Heart left ventricle (tissue), 16 donors: ENCODE measurements around the gene BRSK2. TPM values are rescaled to one million over a fixed set of nuclear protein-coding genes. Genes with fewer than 3 reads are reported as not detected.

Experiments
- ATAC-seq, 4 donors: fragments of 200-7000 bp; cut with Tn5 transposase; one replicate each; pipeline ENCODE4 v1.9.1; 2020 to 2022; ENCODE audit warnings: moderate library complexity in 4 of 4, mild to moderate bottlenecking in 3 of 4, moderate number of reproducible peaks in 1 of 4
- DNase-seq, 5 donors: peaks; one replicate each; pipeline ENCODE4 v3.0.0-alpha.2; 2020
- H3K27ac ChIP-seq, 12 donors: fragments of 200-600 bp; sonication (generic) in 4 of 12; one replicate each; pipeline versions ENCODE4 v1.5.0 to v1.8.0; 2016 to 2022; ENCODE audit warnings: mild to moderate bottlenecking in 2 of 12
- H3K27me3 ChIP-seq, 9 donors: fragments of 200-600 bp; sonication (generic) in 2 of 9; one replicate each; pipeline versions ENCODE4 v1.5.1 to v1.8.0; 2016 to 2022; ENCODE audit warnings: mild to moderate bottlenecking in 3 of 9
- H3K36me3 ChIP-seq, 9 donors: fragments of 200-600 bp; sonication (generic) in 2 of 9; one replicate each; pipeline versions ENCODE4 v1.5.0 to v1.8.0; 2018 to 2022; ENCODE audit warnings: mild to moderate bottlenecking in 2 of 9
- H3K4me1 ChIP-seq, 12 donors: fragments of 200-600 bp; sonication (generic) in 4 of 12; one replicate each; pipeline versions ENCODE4 v1.5.0 to v1.8.0; 2016 to 2022; ENCODE audit warnings: mild to moderate bottlenecking in 3 of 12
- H3K4me3 ChIP-seq, 12 donors: fragments of 200-600 bp; sonication (generic) in 4 of 12; one replicate each; pipeline versions ENCODE4 v1.5.0 to v1.8.0; 2017 to 2022; ENCODE audit warnings: mild to moderate bottlenecking in 9 of 12, moderate library complexity in 4 of 12
- H3K9me3 ChIP-seq, 12 donors: fragments of 200-600 bp; sonication (generic) in 4 of 12; one replicate each; pipeline versions ENCODE4 v1.5.0 to v1.8.0; 2016 to 2022; ENCODE audit warnings: mild to moderate bottlenecking in 1 of 12
- CTCF ChIP-seq, 12 donors: fragments of 200-600 bp; sonication (generic) in 4 of 12; IDR thresholded peaks; one replicate each; pipeline versions ENCODE4 v1.5.0 to v1.8.0; 2018 to 2022; ENCODE audit warnings: antibody characterized with exemption in 12 of 12, mild to moderate bottlenecking in 5 of 12
- POLR2A ChIP-seq, 2 donors: fragments of 450-650 bp; IDR thresholded peaks; one replicate each; pipeline ENCODE4 v1.6.1; 2017; ENCODE audit warnings: antibody characterized with exemption in 2 of 2, mild to moderate bottlenecking in 2 of 2, moderate library complexity in 2 of 2
- WGBS, 4 donors: extraction: QIAGEN DNeasy Blood & Tissue Kit in 2 of 4; methylation state at CpG; one replicate each; pipeline versions ENCODE4 v1.1.5 to v1.1.7; 2013 to 2018; 5-methylcytosine and 5-hydroxymethylcytosine counted together
- intact Hi-C, 10 donors: fragments of 100-400 bp; cut with DNase I; formaldehyde crosslinking; loops; one replicate each; pipeline versions ENCODE4 v1.11.1 to v1.14.2; 2022
- polyA plus RNA-seq, 2 donors: library from polyadenylated mRNA; stranded (reverse); fragments of 200-250 nt; gene quantifications; one replicate each; pipeline ENCODE4 v1.2.3, GENCODE V29; 2013
- total RNA-seq, 9 donors: library from RNA; depleted of rRNA in 2 of 9; stranded (reverse); fragments of >200 nt in 2 of 9; fragmentation: NEBNext Ultra II Directional in 3 of 9; extraction: Animal tissue kit (Norgen Biotek cat#: 25700) in 3 of 9; gene quantifications; one replicate each; pipeline versions ENCODE4 v1.1.0 to v1.2.4, GENCODE V29; 2016 to 2023
- donor health status: ischemic (EF 13 %, LVEDD 7.1; RV severe dilation, severe dysfunction).
- donor health status: healthy with polysubstance abuse.
- donor health status: DM: no; HTN: yes; CAD: no.
- donor health status: DM: no; HTN: no; CAD: no.
- donor health status: ischemic (EF 25% LVEDD 6.9; RV normal size, moderate dysfunction).
- donor health status: ischemic (EF 25% LVEDD 5.7; RV mildly dilated, moderate dysfunction).
- donor health status: healthy.
- donor health status: DM: yes; HTN: yes; CAD: no.
- donor health status: ischemic (EF 35%, LVEDD 5.7; RV mildly dilated, moderate dysfunction).
- donor health status: nonischemic (EF 11% LVEDD 7.7; RV severe dilation, severe dysfunction).
- donor health status: DM: yes; HTN: yes; CAD: no.
- donor health status: PGD.
- donor health status: ischemic (EF 29% LVEDD 5.4; RV normal size, mild dysfunction).
- donor health status: nonischemic (EF 23%, LVEDD 6.1; RV moderate dilation, normal function).

Gene BRSK2
- total and polyA plus RNA-seq, 11 donors = 0.16 to 1.3 (median 0.61) TPM; not detected in 1

- ATAC-seq (no peak), DNase-seq (peak in 1 of 5 donors; percentile 60)
- TF ChIP-seq CTCF (IDR thresholded peaks at IDR 0.05) (no peak), POLR2A (IDR thresholded peaks at IDR 0.05) (no peak)
- H3K9me3 ChIP-seq = no peaks in the 10 kb centered on the region
- intact Hi-C loops = no loop called here
- peaks cover 0 to 6% (median 0%) of the 10 kb centered on the region in 9 donors for H3K27me3 ChIP-seq
- no peak overlapping the region for H3K27ac ChIP-seq
- H3K4me1 ChIP-seq = no peaks in the 10 kb centered on the region
- 56 to 78% (median 65%) methylated on average over 13 to 25 of the region's 25 CpGs for WGBS, 4 donors
- no peak overlapping the region for H3K4me3 ChIP-seq
- H3K36me3 ChIP-seq = no peaks in the 10 kb centered on the region
Measured at GRCh38 chr11:1404461-1405185, 14.9 kb downstream of the BRSK2 start.

GRCh38 chr11:1405186-1406020 is 15.7 kb downstream of the BRSK2 start:
- Histone ChIP-seq H3K27ac (no peak overlapping the region), H3K4me3 (no peak overlapping the region), H3K36me3 (no peaks in the 10 kb centered on the region), H3K4me1 (no peaks in the 10 kb centered on the region), H3K9me3 (no peaks in the 10 kb centered on the region), H3K27me3 (peaks cover 0 to 6% (median 0%) of the 10 kb centered on the region in 9 donors)
- TF ChIP-seq POLR2A (IDR thresholded peaks at IDR 0.05) (no peak), CTCF (IDR thresholded peaks at IDR 0.05) (no peak)
- ATAC-seq = no peak
- DNase-seq = no peak
- intact Hi-C loops = no loop called here
- 77 to 81% (median 79%) methylated on average over 14 to 24 of the region's 24 CpGs for WGBS, 4 donors

GRCh38 chr11:1406571-1407485 is 17.1 kb downstream of the BRSK2 start:
- no peak overlapping the region for H3K4me3 ChIP-seq
- peaks cover 0 to 8% (median 0%) of the 10 kb centered on the region in 9 donors for H3K27me3 ChIP-seq

More at GRCh38 chr11:1406571-1407485, 17.1 kb downstream of the BRSK2 start:
- no peaks in the 10 kb centered on the region for H3K4me1 ChIP-seq
- no peak for ATAC-seq
- H3K27ac ChIP-seq = no peak overlapping the region
- 74 to 87% (median 79%) methylated on average over 10 to 31 of the region's 31 CpGs for WGBS, 4 donors
- no peaks in the 10 kb centered on the region for H3K9me3 ChIP-seq
- no peaks in the 10 kb centered on the region for H3K36me3 ChIP-seq
- TF ChIP-seq CTCF (IDR thresholded peaks at IDR 0.05) = no peak
- TF ChIP-seq POLR2A (IDR thresholded peaks at IDR 0.05) = no peak
- intact Hi-C loops = no loop called here
- no peak for DNase-seq
